ENCODE data around the gene C2orf15.

Gene C2orf15

GRCh38 chr2:99152199-99152895, 10.8 kb downstream of the C2orf15 start:
- no peak for TF ChIP-seq ZFX (IDR thresholded peaks at IDR 0.05)
- no peak for TF ChIP-seq CTCF (conservative IDR thresholded peaks at IDR 0.05)
- no peak overlapping the region for H3K27ac ChIP-seq

GRCh38 chr2:99153921-99154604, 12.6 kb downstream of the C2orf15 start:
- TF ChIP-seq ZFX (IDR thresholded peaks at IDR 0.05) (no peak), CTCF (conservative IDR thresholded peaks at IDR 0.05) (no peak)
- peak overlapping the region; percentile 84 for H3K27ac ChIP-seq

- peak within 1 kb of the TSS; percentile 84 for H3K27ac ChIP-seq
- peak; percentile 37 for TF ChIP-seq CTCF (conservative IDR thresholded peaks at IDR 0.05)
- peak; percentile 21; the same call in 1 of the 2 replicates for TF ChIP-seq ZFX (IDR thresholded peaks at IDR 0.05)
Observed at GRCh38 chr2:99154643-99155536, 13.4 kb downstream of the C2orf15 start, which contains the start of the genes LIPT1 and TSGA10. TSS of gene LIPT1 (plus strand) at chr2:99154967. CDS start at chr2:99161958, 6,991 bp downstream. TSS of gene TSGA10 (minus strand) at chr2:99154942. CDS start at chr2:99109439, 45,503 bp downstream.

GRCh38 chr2:99156891-99157290, 15.4 kb downstream of the C2orf15 start:
- H3K27ac ChIP-seq: no peak overlapping the region
- TF ChIP-seq CTCF (conservative IDR thresholded peaks at IDR 0.05) (no peak), ZFX (IDR thresholded peaks at IDR 0.05) (no peak)

- no peak for TF ChIP-seq ZFX (IDR thresholded peaks at IDR 0.05)
- TF ChIP-seq CTCF (conservative IDR thresholded peaks at IDR 0.05): peak; percentile 6
- no peak overlapping the region for H3K27ac ChIP-seq
Observed at GRCh38 chr2:99158599-99158998, 17.1 kb downstream of the C2orf15 start.

- peak overlapping the region; percentile 63 for H3K27ac ChIP-seq
- TF ChIP-seq CTCF (conservative IDR thresholded peaks at IDR 0.05) (no peak), ZFX (IDR thresholded peaks at IDR 0.05) (no peak)
Observed at GRCh38 chr2:99159594-99159993, 18.1 kb downstream of the C2orf15 start.

Data from C4-2B (cell line).